ENCODE data around the gene GARRE1. TPM values are rescaled to one million over a fixed set of nuclear protein-coding genes. Genes with fewer than 3 reads are reported as not detected.
A peak's percentile ranks its signal among the peaks of the same experiment; 100 is the strongest.

GARRE1 gene
- total and polyA plus RNA-seq, 2 of the 13 experiments (the other 11 are each of a cell fraction or from before 2014, with no cell fraction given): 8.0 to 11.7 TPM

DNA sequence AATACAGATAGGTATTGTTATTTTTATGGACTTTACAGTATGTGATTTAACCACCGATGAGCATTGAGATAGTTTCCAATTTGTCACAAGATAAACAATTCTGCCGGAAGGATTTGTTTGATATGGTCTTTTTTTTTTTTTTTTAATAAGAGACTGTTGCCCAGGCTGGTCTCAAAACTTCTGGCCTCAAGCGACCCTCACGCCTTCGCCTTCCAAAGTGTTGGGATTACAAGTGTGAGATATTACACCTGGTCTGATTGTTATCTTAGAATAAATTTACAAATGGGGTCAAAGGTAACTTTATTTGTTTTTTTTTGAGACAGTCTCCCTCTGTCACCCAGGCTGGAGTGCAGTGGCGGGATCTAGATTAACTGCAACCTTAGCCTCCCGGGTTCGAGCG lies 1.2 kb downstream of the GARRE1 start:
- ATAC-seq (no peak), DNase-seq (ENCODE audit: low spot score) (no peak), FAIRE-seq (no peak)
- no TSS peak for BruUV-seq (replicated peaks)
- Histone ChIP-seq H3K27me3 (ENCODE audit: control insufficient read depth in 1 of 2, insufficient read depth in 2 of 2, low read length in 2 of 2) (no peaks in the 10 kb centered on the region), H4K20me1 (ENCODE audit: insufficient read depth, low read length) (no peaks in the 10 kb centered on the region), H3K4me2 (ENCODE audit: low read depth, low read length) (peak overlapping the region; percentile 70), H3K9me3 (ENCODE audit: low read length) (no peaks in the 10 kb centered on the region), H2AFZ (ENCODE audit: low read length) (no peak overlapping the region), H3K9ac (ENCODE audit: insufficient read depth, low read depth, low read length) (peak overlapping the region; percentile 85; the same call in 1 of the 2 replicates), H3K27ac (ENCODE audit: extremely low read length, insufficient read depth, low read length) (peak overlapping the region; percentile 80), H3K79me2 (ENCODE audit: insufficient read depth, low read length) (peaks cover 32% of the 10 kb centered on the region), H3K4me3 (replicated peaks in 1 of 3; ENCODE audit: insufficient read depth in 1 of 3, low read depth in 2 of 3, low read length in 3 of 3) (peak overlapping the region; percentile 80 to 94 (median 92)), H3K36me3 (replicated peaks in 1 of 2; ENCODE audit: control insufficient read depth in 1 of 2, insufficient read depth in 2 of 2, low read length in 2 of 2) (no peaks in the 10 kb centered on the region; a peak in 1 of 5 replicates), H3K4me1 (ENCODE audit: insufficient read depth, low read length) (peaks cover 48% of the 10 kb centered on the region)
- TF ChIP-seq PRPF4 (IDR thresholded peaks at IDR 0.05; ENCODE audit: low read depth, low read length, poor library complexity, severe bottlenecking) (no peak), ZNF12 (CRISPR knock-in tag; IDR thresholded peaks at IDR 0.05) (no peak), PPARG (CRISPR knock-in tag; conservative IDR thresholded peaks at IDR 0.05) (no peak)
- TF ChIP-seq, protein P1, sequence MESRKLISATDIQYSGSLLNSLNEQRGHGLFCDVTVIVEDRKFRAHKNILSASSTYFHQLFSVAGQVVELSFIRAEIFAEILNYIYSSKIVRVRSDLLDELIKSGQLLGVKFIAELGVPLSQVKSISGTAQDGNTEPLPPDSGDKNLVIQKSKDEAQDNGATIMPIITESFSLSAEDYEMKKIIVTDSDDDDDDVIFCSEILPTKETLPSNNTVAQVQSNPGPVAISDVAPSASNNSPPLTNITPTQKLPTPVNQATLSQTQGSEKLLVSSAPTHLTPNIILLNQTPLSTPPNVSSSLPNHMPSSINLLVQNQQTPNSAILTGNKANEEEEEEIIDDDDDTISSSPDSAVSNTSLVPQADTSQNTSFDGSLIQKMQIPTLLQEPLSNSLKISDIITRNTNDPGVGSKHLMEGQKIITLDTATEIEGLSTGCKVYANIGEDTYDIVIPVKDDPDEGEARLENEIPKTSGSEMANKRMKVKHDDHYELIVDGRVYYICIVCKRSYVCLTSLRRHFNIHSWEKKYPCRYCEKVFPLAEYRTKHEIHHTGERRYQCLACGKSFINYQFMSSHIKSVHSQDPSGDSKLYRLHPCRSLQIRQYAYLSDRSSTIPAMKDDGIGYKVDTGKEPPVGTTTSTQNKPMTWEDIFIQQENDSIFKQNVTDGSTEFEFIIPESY (CRISPR knock-in tag; IDR thresholded peaks at IDR 0.05): peak; percentile 47; the same call in 1 of the 2 replicates
- TF ChIP-seq, protein P2, sequence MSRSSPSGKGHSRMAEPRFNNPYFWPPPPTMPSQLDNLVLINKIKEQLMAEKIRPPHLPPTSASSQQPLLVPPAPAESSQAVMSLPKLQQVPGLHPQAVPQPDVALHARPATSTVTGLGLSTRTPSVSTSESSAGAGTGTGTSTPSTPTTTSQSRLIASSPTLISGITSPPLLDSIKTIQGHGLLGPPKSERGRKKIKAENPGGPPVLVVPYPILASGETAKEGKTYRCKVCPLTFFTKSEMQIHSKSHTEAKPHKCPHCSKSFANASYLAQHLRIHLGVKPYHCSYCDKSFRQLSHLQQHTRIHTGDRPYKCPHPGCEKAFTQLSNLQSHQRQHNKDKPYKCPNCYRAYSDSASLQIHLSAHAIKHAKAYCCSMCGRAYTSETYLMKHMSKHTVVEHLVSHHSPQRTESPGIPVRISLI (CRISPR knock-in tag; IDR thresholded peaks at IDR 0.05; ENCODE audit: borderline replicate concordance): peak; percentile 10; the same call in 1 of the 2 replicates
- POLR2A ChIA-PET: no interaction called here
- in situ Hi-C loops (cut with HindIII; ENCODE audit: extremely low pct_ligation_motif_present, low pct_unique_long_range_greater_than_20kb) (no loop called here), intact Hi-C loops (cut with micrococcal nuclease; ENCODE audit: unreplicated experiment) (no loop called here)
- CTCF ChIA-PET (ENCODE audit: low intra/inter-chr PET ratio, low total read pairs): no interaction called here
- WGBS (ENCODE audit: low lambda C conversion rate): 38% methylated on average over 9 of the region's 9 CpGs
